Measurements from ENCODE around the gene TCF12.

DNA sequence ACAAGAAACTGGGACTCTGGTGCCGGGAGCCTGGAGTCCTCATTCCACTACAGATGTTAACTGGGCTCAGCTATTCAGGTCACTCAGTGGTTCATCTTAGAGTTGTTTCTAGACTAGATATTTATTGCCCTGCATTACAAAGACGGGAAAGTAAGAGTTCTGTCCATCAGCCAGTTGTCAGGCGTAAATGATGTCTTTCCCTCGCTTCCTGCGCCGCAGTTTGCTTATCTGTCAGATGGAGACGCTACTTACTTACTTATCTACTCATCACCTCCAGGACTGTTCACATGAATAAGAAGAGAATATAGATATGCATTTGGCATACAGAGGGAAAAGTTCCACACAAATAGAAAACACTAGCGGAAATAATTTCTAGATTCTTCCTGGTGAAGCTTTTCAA, 410.0 kb downstream of the TCF12 start:
- TF ChIP-seq, protein P1, sequence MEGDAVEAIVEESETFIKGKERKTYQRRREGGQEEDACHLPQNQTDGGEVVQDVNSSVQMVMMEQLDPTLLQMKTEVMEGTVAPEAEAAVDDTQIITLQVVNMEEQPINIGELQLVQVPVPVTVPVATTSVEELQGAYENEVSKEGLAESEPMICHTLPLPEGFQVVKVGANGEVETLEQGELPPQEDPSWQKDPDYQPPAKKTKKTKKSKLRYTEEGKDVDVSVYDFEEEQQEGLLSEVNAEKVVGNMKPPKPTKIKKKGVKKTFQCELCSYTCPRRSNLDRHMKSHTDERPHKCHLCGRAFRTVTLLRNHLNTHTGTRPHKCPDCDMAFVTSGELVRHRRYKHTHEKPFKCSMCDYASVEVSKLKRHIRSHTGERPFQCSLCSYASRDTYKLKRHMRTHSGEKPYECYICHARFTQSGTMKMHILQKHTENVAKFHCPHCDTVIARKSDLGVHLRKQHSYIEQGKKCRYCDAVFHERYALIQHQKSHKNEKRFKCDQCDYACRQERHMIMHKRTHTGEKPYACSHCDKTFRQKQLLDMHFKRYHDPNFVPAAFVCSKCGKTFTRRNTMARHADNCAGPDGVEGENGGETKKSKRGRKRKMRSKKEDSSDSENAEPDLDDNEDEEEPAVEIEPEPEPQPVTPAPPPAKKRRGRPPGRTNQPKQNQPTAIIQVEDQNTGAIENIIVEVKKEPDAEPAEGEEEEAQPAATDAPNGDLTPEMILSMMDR (IDR thresholded peaks at IDR 0.05) = no peak
- no peak for TF ChIP-seq POLR2A (IDR thresholded peaks at IDR 0.05; ENCODE audit: low read depth)

All from esophagus muscularis mucosa (tissue), 3 donors.